Thyroid gland (tissue), 4 donors: ENCODE results near the gene NT5DC1.

Experiments
- POLR2A ChIP-seq, 2 donors: fragments of 450-650 bp; IDR thresholded peaks; one replicate each; pipeline ENCODE4 v1.6.1; 2017; ENCODE audit warnings: antibody characterized with exemption in 2 of 2, mild to moderate bottlenecking in 2 of 2, moderate library complexity in 1 of 2
- TF ChIP-seq, protein P1 (sequence below), 6 experiments: fragments of 200-600 bp in 3 of 6; fragments of 450-650 bp in 3 of 6; sonication (generic) in 3 of 6; IDR thresholded peaks; one replicate each; pipeline ENCODE4 v1.5.1; 2016 to 2019; ENCODE audit warnings: antibody characterized with exemption in 6 of 6, mild to moderate bottlenecking in 2 of 6, inconsistent platforms in 1 of 6, moderate library complexity in 1 of 6

DNA sequence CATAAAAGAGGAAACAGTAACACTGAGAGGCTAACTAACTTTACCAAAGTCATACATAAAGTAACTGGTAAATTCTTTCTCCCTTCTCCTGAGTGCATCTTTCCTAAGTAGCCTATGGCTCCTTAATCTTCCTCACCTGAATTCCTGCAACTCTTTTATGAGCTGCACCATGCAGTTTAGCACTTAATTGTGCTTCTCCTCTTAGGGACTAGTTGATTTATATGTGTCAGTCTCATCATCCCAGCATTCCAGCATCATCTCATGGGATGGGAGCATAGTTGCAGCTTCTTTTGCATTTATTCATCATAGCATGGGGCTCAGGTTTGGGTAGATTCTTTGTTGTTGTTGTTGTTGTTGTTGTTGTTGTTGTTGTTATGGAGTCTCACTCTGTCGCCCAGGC lies 182.5 kb downstream of the NT5DC1 start:
- no peak for TF ChIP-seq POLR2A (IDR thresholded peaks at IDR 0.05)
- TF ChIP-seq, protein P1, sequence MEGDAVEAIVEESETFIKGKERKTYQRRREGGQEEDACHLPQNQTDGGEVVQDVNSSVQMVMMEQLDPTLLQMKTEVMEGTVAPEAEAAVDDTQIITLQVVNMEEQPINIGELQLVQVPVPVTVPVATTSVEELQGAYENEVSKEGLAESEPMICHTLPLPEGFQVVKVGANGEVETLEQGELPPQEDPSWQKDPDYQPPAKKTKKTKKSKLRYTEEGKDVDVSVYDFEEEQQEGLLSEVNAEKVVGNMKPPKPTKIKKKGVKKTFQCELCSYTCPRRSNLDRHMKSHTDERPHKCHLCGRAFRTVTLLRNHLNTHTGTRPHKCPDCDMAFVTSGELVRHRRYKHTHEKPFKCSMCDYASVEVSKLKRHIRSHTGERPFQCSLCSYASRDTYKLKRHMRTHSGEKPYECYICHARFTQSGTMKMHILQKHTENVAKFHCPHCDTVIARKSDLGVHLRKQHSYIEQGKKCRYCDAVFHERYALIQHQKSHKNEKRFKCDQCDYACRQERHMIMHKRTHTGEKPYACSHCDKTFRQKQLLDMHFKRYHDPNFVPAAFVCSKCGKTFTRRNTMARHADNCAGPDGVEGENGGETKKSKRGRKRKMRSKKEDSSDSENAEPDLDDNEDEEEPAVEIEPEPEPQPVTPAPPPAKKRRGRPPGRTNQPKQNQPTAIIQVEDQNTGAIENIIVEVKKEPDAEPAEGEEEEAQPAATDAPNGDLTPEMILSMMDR (IDR thresholded peaks at IDR 0.05): no peak
